Activated CD8-positive, alpha-beta memory T cell treated with anti-CD3 and anti-CD28 coated beads, Interleukin-2, amount 10 ng/mL, durations not matched to agents 7 days and 5 days (primary cell): ENCODE results near the gene H2BK1. TPM values are rescaled to one million over a fixed set of nuclear protein-coding genes. Genes with fewer than 3 reads are reported as not detected.
A peak's percentile ranks its signal among the peaks of the same experiment; 100 is the strongest.

Experiments used
- ATAC-seq: fragments of 150-1000 bp; cut with Tn5 transposase; one replicate; pipeline ENCODE4 v1.10.0; 2021; ENCODE audit warnings: moderate library complexity
- CTCF ChIA-PET: fragments of 350-600 bp; sonication (Branson Sonifier 250); formaldehyde crosslinking; loops from one replicate; lab custom pipeline; 2021; ENCODE audit warnings: antibody characterized with exemption; lab: Charles Lee
- DNase-seq: peaks from one replicate; pipeline ENCODE4 v3.0.0-alpha.2; 2020
- H3K27ac Mint-ChIP-seq: one replicate; pipeline ENCODE4 v1.8.0; 2021; ENCODE audit warnings: mild to moderate bottlenecking, mixed read lengths
- H3K27me3 Mint-ChIP-seq: one replicate; pipeline ENCODE4 v1.8.0; 2021; ENCODE audit warnings: mixed read lengths
- H3K36me3 Mint-ChIP-seq: one replicate; pipeline ENCODE4 v1.8.0; 2021; ENCODE audit warnings: mild to moderate bottlenecking, mixed read lengths
- H3K4me1 Mint-ChIP-seq: one replicate; pipeline ENCODE4 v1.8.0; 2021; ENCODE audit warnings: mixed read lengths
- H3K4me3 Mint-ChIP-seq: one replicate; pipeline ENCODE4 v1.8.0; 2021; ENCODE audit warnings: mild to moderate bottlenecking, moderate library complexity, mixed read lengths
- H3K9me3 Mint-ChIP-seq: one replicate; pipeline ENCODE4 v1.8.0; 2022; ENCODE audit warnings: low read depth, mixed read lengths
- total RNA-seq, 2 experiments: library from RNA; stranded (reverse); gene quantifications; one replicate each; pipeline ENCODE4 v1.2.3, GENCODE V29; 2021

H2BK1 gene
- total RNA-seq, 2 experiments from 2014 or later: not detected

- H3K9me3 Mint-ChIP-seq: no peaks in the 10 kb centered on the region
- H3K36me3 Mint-ChIP-seq: no peaks in the 10 kb centered on the region
- DNase-seq (peak; percentile 55), ATAC-seq (no peak)
- CTCF ChIA-PET: interaction anchor here (1.3 to 2.6 kb wide), 3 partner anchors 8 to 53 kb away, joined by 4 to 8 read pairs (median 6); partner anchors contain the start of gene ABCF2
- H3K4me1 Mint-ChIP-seq: peaks cover 7% of the 10 kb centered on the region
- H3K27ac Mint-ChIP-seq: no peak overlapping the region
- H3K27me3 Mint-ChIP-seq: peaks cover 45% of the 10 kb centered on the region
- H3K4me3 Mint-ChIP-seq: no peak overlapping the region
Measured at GRCh38 chr7:151174246-151175046, 35.8 kb downstream of the H2BK1 start.

GRCh38 chr7:151173386-151174245 lies 36.7 kb downstream of the H2BK1 start:
- CTCF ChIA-PET: no interaction called here
- H3K9me3 Mint-ChIP-seq: no peaks in the 10 kb centered on the region
- no peak overlapping the region for H3K4me3 Mint-ChIP-seq
- DNase-seq (no peak), ATAC-seq (no peak)
- no peaks in the 10 kb centered on the region for H3K36me3 Mint-ChIP-seq
- H3K27me3 Mint-ChIP-seq: peaks cover 50% of the 10 kb centered on the region
- H3K4me1 Mint-ChIP-seq: peaks cover 8% of the 10 kb centered on the region
- no peak overlapping the region for H3K27ac Mint-ChIP-seq

- peak; percentile 70 for ATAC-seq
- no peak overlapping the region for H3K4me3 Mint-ChIP-seq
- peak; percentile 84 for DNase-seq
- peaks cover 52% of the 10 kb centered on the region for H3K27me3 Mint-ChIP-seq
- CTCF ChIA-PET: interaction anchor here (0.6 to 1.3 kb wide), 12 partner anchors 9 to 250 kb away, joined by 3 to 11 read pairs (median 4); partner anchors contain the start of genes ABCB8 and CHPF2
- H3K36me3 Mint-ChIP-seq: no peaks in the 10 kb centered on the region
- H3K9me3 Mint-ChIP-seq: no peaks in the 10 kb centered on the region
- H3K27ac Mint-ChIP-seq: no peak overlapping the region
- peaks cover 12% of the 10 kb centered on the region for H3K4me1 Mint-ChIP-seq
Measured at GRCh38 chr7:151172273-151173141, 37.8 kb downstream of the H2BK1 start.

- H3K36me3 Mint-ChIP-seq: no peaks in the 10 kb centered on the region
- CTCF ChIA-PET: interaction anchor here (1.0 to 3.7 kb wide), 14 partner anchors 8 to 128 kb away, joined by 3 to 24 read pairs (median 5); partner anchors contain the start of gene ABCF2
- H3K4me1 Mint-ChIP-seq: peaks cover 10% of the 10 kb centered on the region
- H3K9me3 Mint-ChIP-seq: no peaks in the 10 kb centered on the region
- peaks cover 52% of the 10 kb centered on the region for H3K27me3 Mint-ChIP-seq
- peak overlapping the region; percentile 38 for H3K4me3 Mint-ChIP-seq
- DNase-seq (no peak), ATAC-seq (no peak)
- H3K27ac Mint-ChIP-seq: no peak overlapping the region
Measured at GRCh38 chr7:151168787-151169162, 41.5 kb downstream of the H2BK1 start.

- CTCF ChIA-PET: interaction anchor here (0.6 to 3.7 kb wide), 16 partner anchors 8 to 148 kb away, joined by 3 to 24 read pairs (median 3); partner anchors contain the start of gene ABCF2
- Mint-ChIP-seq H3K27ac (no peak overlapping the region), H3K9me3 (no peaks in the 10 kb centered on the region), H3K36me3 (no peaks in the 10 kb centered on the region), H3K4me1 (peaks cover 10% of the 10 kb centered on the region), H3K4me3 (peak overlapping the region; percentile 38), H3K27me3 (peaks cover 49% of the 10 kb centered on the region)
- ATAC-seq (peak; percentile 86), DNase-seq (peak; percentile 67)
Measured at GRCh38 chr7:151168003-151168786, 42.1 kb downstream of the H2BK1 start.

- DNase-seq (no peak), ATAC-seq (peak; percentile 50)
- H3K4me1 Mint-ChIP-seq: peaks cover 5% of the 10 kb centered on the region
- H3K27ac Mint-ChIP-seq: no peak within 1 kb of the TSS
- H3K36me3 Mint-ChIP-seq: no peaks in the 10 kb centered on the region
- CTCF ChIA-PET: interaction anchor here (0.6 to 3.7 kb wide), 16 partner anchors 8 to 149 kb away, joined by 3 to 24 read pairs (median 4); partner anchors contain the start of gene ABCF2
- no peaks in the 10 kb centered on the region for H3K9me3 Mint-ChIP-seq
- H3K4me3 Mint-ChIP-seq: peak within 1 kb of the TSS; percentile 38
- peaks cover 42% of the 10 kb centered on the region for H3K27me3 Mint-ChIP-seq
Measured at GRCh38 chr7:151167197-151167961, 42.9 kb downstream of the H2BK1 start, which contains the start of gene GBX1. GBX1 (minus strand) TSS chr7:151167694; CDS start chr7:151167548, 146 bp downstream.

- ATAC-seq: no peak
- DNase-seq: no peak
- Mint-ChIP-seq H3K27me3 (peaks cover 36% of the 10 kb centered on the region), H3K27ac (no peak overlapping the region), H3K36me3 (no peaks in the 10 kb centered on the region), H3K4me1 (peaks cover 5% of the 10 kb centered on the region), H3K9me3 (no peaks in the 10 kb centered on the region), H3K4me3 (no peak overlapping the region)
- CTCF ChIA-PET: interaction anchor here (0.7 to 2.9 kb wide), 8 partner anchors 9 to 268 kb away, joined by 3 to 15 read pairs (median 4); partner anchors contain the start of gene ABCF2
Measured at GRCh38 chr7:151166629-151167196, 43.6 kb downstream of the H2BK1 start.

- H3K27ac Mint-ChIP-seq: no peak overlapping the region
- no peaks in the 10 kb centered on the region for H3K9me3 Mint-ChIP-seq
- CTCF ChIA-PET: interaction anchor here (0.6 to 1.9 kb wide), 4 partner anchors 9 to 38 kb away, joined by 3 to 7 read pairs (median 4); no protein-coding TSS in a partner anchor
- H3K27me3 Mint-ChIP-seq: peaks cover 16% of the 10 kb centered on the region
- DNase-seq (no peak), ATAC-seq (no peak)
- H3K4me1 Mint-ChIP-seq: no peaks in the 10 kb centered on the region
- no peak overlapping the region for H3K4me3 Mint-ChIP-seq
- H3K36me3 Mint-ChIP-seq: no peaks in the 10 kb centered on the region
Measured at GRCh38 chr7:151161757-151162156, 48.5 kb downstream of the H2BK1 start.

Other genes starting within 250 kb of the H2BK1 start
- gene KCNH2, start 232.2 kb downstream of the H2BK1 start, total RNA-seq: under 1 TPM in 1 of 2 experiments, not detected in 1; 0.07 TPM
- 10 to 100 TPM in 1 of 2 experiments, 1 to 10 TPM in 1; 6.4 to 10.8 TPM for gene NOS3, start 219.5 kb downstream of the H2BK1 start, total RNA-seq
- gene ATG9B, start 186.0 kb downstream of the H2BK1 start, total RNA-seq: 1 to 10 TPM; 2.3 to 3.4 TPM
- gene ABCB8, start 182.0 kb downstream of the H2BK1 start, total RNA-seq: 10 to 100 TPM; 50.3 to 52.4 TPM
- 1 to 10 TPM; 3.9 to 5.3 TPM for gene ASIC3, start 162.0 kb downstream of the H2BK1 start, total RNA-seq
- gene CDK5, start 152.6 kb downstream of the H2BK1 start, total RNA-seq: 10 to 100 TPM; 18.1 to 24.4 TPM
- 100 to 1,000 TPM; 114 to 121 TPM for gene SLC4A2, start 150.9 kb downstream of the H2BK1 start, total RNA-seq
- 10 to 100 TPM; 77.7 to 79.5 TPM for gene FASTK, start 129.7 kb downstream of the H2BK1 start, total RNA-seq
- gene TMUB1, start 127.0 kb downstream of the H2BK1 start, total RNA-seq: 10 to 100 TPM; 83.1 to 85.7 TPM
- gene AGAP3, start 124.0 kb downstream of the H2BK1 start, total RNA-seq: 10 to 100 TPM; 30.0 to 36.2 TPM
- not detected for gene GBX1, start 42.8 kb downstream of the H2BK1 start, total RNA-seq
- gene ASB10, start 23.2 kb downstream of the H2BK1 start, total RNA-seq: not detected
- gene ABCF2, start 16.7 kb upstream of the H2BK1 start, total RNA-seq: 10 to 100 TPM; 37.8 to 47.3 TPM
- gene CHPF2, start 22.0 kb upstream of the H2BK1 start, total RNA-seq: 10 to 100 TPM; 46.1 to 46.8 TPM
- gene SMARCD3, start 38.2 kb upstream of the H2BK1 start, total RNA-seq: 1 to 10 TPM; 1.0 to 2.5 TPM
- 10 to 100 TPM; 71.3 to 73.3 TPM for gene NUB1, start 131.3 kb upstream of the H2BK1 start, total RNA-seq
- under 1 TPM in 1 of 2 experiments, not detected in 1; 0.29 TPM for gene WDR86, start 199.6 kb upstream of the H2BK1 start, total RNA-seq
- not detected for gene CRYGN, start 229.7 kb upstream of the H2BK1 start, total RNA-seq